Measurements from ENCODE around the gene SOBP.

Gene SOBP

DNA sequence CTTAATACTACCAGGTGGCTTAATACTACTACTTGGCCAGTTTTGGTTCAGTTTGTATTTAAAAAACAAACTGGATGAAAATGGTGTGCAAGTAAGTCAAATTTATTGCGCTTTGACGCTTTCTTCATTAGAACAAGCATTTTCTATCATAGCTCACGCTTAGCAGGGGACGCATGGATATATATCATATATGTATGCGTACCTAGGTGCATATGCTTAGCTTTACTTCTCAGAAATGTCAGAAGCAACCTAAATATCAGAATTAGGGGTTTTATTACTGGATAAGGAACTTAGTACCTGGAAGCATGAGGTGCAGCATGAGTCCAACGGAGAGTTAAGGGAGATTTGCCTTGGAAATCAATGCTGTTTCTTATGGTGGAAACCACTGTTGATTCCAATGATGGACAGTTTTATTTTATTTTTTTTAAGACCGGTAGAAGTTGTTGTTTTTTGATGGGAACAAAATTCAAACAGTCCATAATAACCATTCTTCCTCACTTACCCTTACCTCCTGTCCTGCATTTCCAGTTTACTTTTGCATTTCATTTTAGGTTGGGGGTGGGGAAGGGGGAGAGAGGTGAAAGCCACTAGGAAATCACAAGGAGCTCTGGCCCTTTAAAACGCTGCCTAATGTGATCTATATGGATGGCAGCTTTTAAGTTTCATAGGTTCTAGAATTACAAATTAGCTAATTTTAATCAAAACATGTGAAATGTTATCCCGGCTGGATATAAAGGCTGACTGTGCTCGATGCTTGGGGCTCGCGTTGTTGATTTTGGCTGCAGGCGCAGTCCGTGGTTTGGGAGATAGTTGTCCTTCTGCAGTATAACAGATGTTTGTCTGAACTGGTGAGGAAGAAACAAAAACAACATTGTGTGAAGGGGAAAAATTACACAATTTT is 2.1 kb downstream of the SOBP start (continued):
- TF ChIP-seq, protein P1, sequence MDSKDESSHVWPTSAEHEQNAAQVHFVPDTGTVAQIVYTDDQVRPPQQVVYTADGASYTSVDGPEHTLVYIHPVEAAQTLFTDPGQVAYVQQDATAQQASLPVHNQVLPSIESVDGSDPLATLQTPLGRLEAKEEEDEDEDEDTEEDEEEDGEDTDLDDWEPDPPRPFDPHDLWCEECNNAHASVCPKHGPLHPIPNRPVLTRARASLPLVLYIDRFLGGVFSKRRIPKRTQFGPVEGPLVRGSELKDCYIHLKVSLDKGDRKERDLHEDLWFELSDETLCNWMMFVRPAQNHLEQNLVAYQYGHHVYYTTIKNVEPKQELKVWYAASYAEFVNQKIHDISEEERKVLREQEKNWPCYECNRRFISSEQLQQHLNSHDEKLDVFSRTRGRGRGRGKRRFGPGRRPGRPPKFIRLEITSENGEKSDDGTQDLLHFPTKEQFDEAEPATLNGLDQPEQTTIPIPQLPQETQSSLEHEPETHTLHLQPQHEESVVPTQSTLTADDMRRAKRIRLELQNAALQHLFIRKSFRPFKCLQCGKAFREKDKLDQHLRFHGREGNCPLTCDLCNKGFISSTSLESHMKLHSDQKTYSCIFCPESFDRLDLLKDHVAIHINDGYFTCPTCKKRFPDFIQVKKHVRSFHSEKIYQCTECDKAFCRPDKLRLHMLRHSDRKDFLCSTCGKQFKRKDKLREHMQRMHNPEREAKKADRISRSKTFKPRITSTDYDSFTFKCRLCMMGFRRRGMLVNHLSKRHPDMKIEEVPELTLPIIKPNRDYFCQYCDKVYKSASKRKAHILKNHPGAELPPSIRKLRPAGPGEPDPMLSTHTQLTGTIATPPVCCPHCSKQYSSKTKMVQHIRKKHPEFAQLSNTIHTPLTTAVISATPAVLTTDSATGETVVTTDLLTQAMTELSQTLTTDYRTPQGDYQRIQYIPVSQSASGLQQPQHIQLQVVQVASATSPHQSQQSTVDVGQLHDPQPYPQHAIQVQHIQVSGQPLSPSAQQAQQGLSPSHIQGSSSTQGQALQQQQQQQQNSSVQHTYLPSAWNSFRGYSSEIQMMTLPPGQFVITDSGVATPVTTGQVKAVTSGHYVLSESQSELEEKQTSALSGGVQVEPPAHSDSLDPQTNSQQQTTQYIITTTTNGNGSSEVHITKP (tag by site-specific recombination; IDR thresholded peaks at IDR 0.05): peak; percentile 53
- peak; percentile 97 for TF ChIP-seq ZEB2 (tag by site-specific recombination; IDR thresholded peaks at IDR 0.05)
- TF ChIP-seq KLF16 (tag by site-specific recombination; IDR thresholded peaks at IDR 0.05): peak; percentile 54
- peak; percentile 85 for TF ChIP-seq GLI2 (tag by site-specific recombination; IDR thresholded peaks at IDR 0.05; ENCODE audit: borderline replicate concordance, low read depth)
- TF ChIP-seq, protein P2, sequence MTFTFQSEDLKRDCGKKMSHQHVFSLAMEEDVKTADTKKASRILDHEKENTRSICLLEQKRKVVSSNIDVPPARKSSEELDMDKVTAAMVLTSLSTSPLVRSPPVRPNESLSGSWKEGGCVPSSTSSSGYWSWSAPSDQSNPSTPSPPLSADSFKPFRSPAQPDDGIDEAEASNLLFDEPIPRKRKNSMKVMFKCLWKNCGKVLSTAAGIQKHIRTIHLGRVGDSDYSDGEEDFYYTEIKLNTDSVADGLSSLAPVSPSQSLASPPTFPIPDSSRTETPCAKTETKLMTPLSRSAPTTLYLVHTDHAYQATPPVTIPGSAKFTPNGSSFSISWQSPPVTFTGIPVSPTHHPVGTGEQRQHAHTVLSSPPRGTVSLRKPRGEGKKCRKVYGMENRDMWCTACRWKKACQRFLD (tag by site-specific recombination; IDR thresholded peaks at IDR 0.05): no peak
- no peak for TF ChIP-seq ZNF426 (tag by site-specific recombination; IDR thresholded peaks at IDR 0.05)
- TF ChIP-seq ZNF600 (tag by site-specific recombination; IDR thresholded peaks at IDR 0.05): peak; percentile 55; the same call in 1 of the 2 replicates
- no peak for TF ChIP-seq HOXA7 (CRISPR knock-in tag; IDR thresholded peaks at IDR 0.05; ENCODE audit: borderline replicate concordance)
- TF ChIP-seq, protein P3, sequence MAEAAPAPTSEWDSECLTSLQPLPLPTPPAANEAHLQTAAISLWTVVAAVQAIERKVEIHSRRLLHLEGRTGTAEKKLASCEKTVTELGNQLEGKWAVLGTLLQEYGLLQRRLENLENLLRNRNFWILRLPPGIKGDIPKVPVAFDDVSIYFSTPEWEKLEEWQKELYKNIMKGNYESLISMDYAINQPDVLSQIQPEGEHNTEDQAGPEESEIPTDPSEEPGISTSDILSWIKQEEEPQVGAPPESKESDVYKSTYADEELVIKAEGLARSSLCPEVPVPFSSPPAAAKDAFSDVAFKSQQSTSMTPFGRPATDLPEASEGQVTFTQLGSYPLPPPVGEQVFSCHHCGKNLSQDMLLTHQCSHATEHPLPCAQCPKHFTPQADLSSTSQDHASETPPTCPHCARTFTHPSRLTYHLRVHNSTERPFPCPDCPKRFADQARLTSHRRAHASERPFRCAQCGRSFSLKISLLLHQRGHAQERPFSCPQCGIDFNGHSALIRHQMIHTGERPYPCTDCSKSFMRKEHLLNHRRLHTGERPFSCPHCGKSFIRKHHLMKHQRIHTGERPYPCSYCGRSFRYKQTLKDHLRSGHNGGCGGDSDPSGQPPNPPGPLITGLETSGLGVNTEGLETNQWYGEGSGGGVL (tag by site-specific recombination; IDR thresholded peaks at IDR 0.05): peak; percentile 21; the same call in 1 of the 2 replicates
- no peak for TF ChIP-seq ZNF223 (tag by site-specific recombination; IDR thresholded peaks at IDR 0.05)
- TF ChIP-seq ZNF701 (tag by site-specific recombination; IDR thresholded peaks at IDR 0.05): no peak
- no peak; the same call in 1 of the 2 replicates for TF ChIP-seq REPIN1 (tag by site-specific recombination; IDR thresholded peaks at IDR 0.05; ENCODE audit: low read depth)
- TF ChIP-seq ZNF239 (tag by site-specific recombination; IDR thresholded peaks at IDR 0.05): no peak
- 0 out of 2 replicates have a peak, but pooled peaks have one; percentile 24 for TF ChIP-seq ZNF341 (tag by site-specific recombination; IDR thresholded peaks at IDR 0.05; ENCODE audit: low read depth)
- TF ChIP-seq ZNF404 (tag by site-specific recombination; IDR thresholded peaks at IDR 0.05): no peak
- TF ChIP-seq SP7 (tag by site-specific recombination; IDR thresholded peaks at IDR 0.05): peak; percentile 80
- TF ChIP-seq, protein P4, sequence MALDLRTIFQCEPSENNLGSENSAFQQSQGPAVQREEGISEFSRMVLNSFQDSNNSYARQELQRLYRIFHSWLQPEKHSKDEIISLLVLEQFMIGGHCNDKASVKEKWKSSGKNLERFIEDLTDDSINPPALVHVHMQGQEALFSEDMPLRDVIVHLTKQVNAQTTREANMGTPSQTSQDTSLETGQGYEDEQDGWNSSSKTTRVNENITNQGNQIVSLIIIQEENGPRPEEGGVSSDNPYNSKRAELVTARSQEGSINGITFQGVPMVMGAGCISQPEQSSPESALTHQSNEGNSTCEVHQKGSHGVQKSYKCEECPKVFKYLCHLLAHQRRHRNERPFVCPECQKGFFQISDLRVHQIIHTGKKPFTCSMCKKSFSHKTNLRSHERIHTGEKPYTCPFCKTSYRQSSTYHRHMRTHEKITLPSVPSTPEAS (tag by site-specific recombination; IDR thresholded peaks at IDR 0.05): no peak; the same call in 1 of the 2 replicates
- no peak for TF ChIP-seq ZNF658 (tag by site-specific recombination; IDR thresholded peaks at IDR 0.05)
- TF ChIP-seq ZNF571 (tag by site-specific recombination; IDR thresholded peaks at IDR 0.05): no peak
- no peak for TF ChIP-seq ZNF416 (tag by site-specific recombination; IDR thresholded peaks at IDR 0.05)
- TF ChIP-seq ZNF433 (tag by site-specific recombination; IDR thresholded peaks at IDR 0.05; ENCODE audit: low read depth): no peak
- TF ChIP-seq ZNF776 (tag by site-specific recombination; IDR thresholded peaks at IDR 0.05; ENCODE audit: borderline replicate concordance): no peak
- peak; percentile 63 for TF ChIP-seq GLIS1 (tag by site-specific recombination; IDR thresholded peaks at IDR 0.05)
- TF ChIP-seq, protein P5, sequence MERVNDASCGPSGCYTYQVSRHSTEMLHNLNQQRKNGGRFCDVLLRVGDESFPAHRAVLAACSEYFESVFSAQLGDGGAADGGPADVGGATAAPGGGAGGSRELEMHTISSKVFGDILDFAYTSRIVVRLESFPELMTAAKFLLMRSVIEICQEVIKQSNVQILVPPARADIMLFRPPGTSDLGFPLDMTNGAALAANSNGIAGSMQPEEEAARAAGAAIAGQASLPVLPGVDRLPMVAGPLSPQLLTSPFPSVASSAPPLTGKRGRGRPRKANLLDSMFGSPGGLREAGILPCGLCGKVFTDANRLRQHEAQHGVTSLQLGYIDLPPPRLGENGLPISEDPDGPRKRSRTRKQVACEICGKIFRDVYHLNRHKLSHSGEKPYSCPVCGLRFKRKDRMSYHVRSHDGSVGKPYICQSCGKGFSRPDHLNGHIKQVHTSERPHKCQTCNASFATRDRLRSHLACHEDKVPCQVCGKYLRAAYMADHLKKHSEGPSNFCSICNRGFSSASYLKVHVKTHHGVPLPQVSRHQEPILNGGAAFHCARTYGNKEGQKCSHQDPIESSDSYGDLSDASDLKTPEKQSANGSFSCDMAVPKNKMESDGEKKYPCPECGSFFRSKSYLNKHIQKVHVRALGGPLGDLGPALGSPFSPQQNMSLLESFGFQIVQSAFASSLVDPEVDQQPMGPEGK (tag by site-specific recombination; IDR thresholded peaks at IDR 0.05): peak; percentile 44
- peak; percentile 91 for TF ChIP-seq ZSCAN30 (tag by site-specific recombination; IDR thresholded peaks at IDR 0.05)

Measured in HEK293 (cell line).